PC-9 (cell line): ENCODE results near the gene RNF31. TPM values are rescaled to one million over a fixed set of nuclear protein-coding genes. Genes with fewer than 3 reads are reported as not detected.

Source experiments
- BruUV-seq: library from RNA; stranded (reverse); fragments of 400-500 nt; replicated peaks from 2 replicates; lab custom pipeline; 2021; lab: Mats Ljungman, UMichigan
- CTCF ChIA-PET: fragments of 300-600 bp; sonication (Branson Sonifier 250); formaldehyde crosslinking; loops from one replicate; lab custom pipeline; 2022; ENCODE audit warnings: antibody characterized with exemption; lab: Charles Lee
- POLR2A ChIA-PET: fragments of 300-600 bp; sonication (Branson Sonifier 250); formaldehyde crosslinking; loops from one replicate; lab custom pipeline; 2022; ENCODE audit warnings: antibody characterized with exemption; ENCODE audit not compliant: unreplicated experiment; lab: Charles Lee
- DNase-seq, 2 experiments: peaks; one replicate each; pipeline versions ENCODE4 v3.0.0 to v3.0.0-alpha.2; 2015 to 2022; ENCODE audit warnings: mixed read lengths in 1 of 2
- H2AFZ ChIP-seq: fragments of 200-600 bp; sonication (generic); 2 replicates; pipeline ENCODE4 v1.8.1; 2017; ENCODE audit warnings: antibody characterized with exemption
- H3F3A ChIP-seq: fragments of 200-600 bp; sonication (generic); 2 replicates; pipeline ENCODE4 v1.8.1; 2017; ENCODE audit warnings: antibody characterized with exemption, mild to moderate bottlenecking, low read depth; ENCODE audit not compliant: insufficient read depth
- H3K27ac ChIP-seq: fragments of 200-600 bp; sonication (generic); 2 replicates; pipeline ENCODE4 v1.6.1; 2016; ENCODE audit warnings: mixed run types
- H3K27me3 ChIP-seq: fragments of 200-600 bp; sonication (generic); 2 replicates; pipeline ENCODE4 v1.6.1; 2016; ENCODE audit warnings: low read depth, mixed run types; ENCODE audit not compliant: insufficient read depth
- H3K36me3 ChIP-seq: fragments of 200-600 bp; sonication (generic); 2 replicates; pipeline ENCODE4 v1.6.1; 2016; ENCODE audit warnings: low read depth, mixed run types
- H3K4me1 ChIP-seq: fragments of 200-600 bp; sonication (generic); replicated peaks from 2 replicates; pipeline ENCODE4 v1.6.1; 2016; ENCODE audit warnings: mixed run types; ENCODE audit not compliant: insufficient read depth
- H3K4me2 ChIP-seq: fragments of 200-600 bp; sonication (generic); 2 replicates; pipeline ENCODE4 v1.6.1; 2017; ENCODE audit warnings: mixed run types
- H3K4me3 ChIP-seq: fragments of 200-600 bp; sonication (generic); 2 replicates; pipeline ENCODE4 v1.6.1; 2016; ENCODE audit warnings: mixed run types
- H3K79me2 ChIP-seq: fragments of 200-600 bp; sonication (generic); 2 replicates; pipeline ENCODE4 v1.6.1; 2017; ENCODE audit warnings: low read depth, mixed run types
- H3K9me2 ChIP-seq: fragments of 200-600 bp; sonication (generic); 2 replicates; pipeline ENCODE4 v1.8.1; 2017; ENCODE audit warnings: mild to moderate bottlenecking; ENCODE audit not compliant: insufficient read depth
- H3K9me3 ChIP-seq: fragments of 200-600 bp; sonication (generic); 2 replicates; pipeline ENCODE4 v1.8.1; 2016; ENCODE audit warnings: low read depth; ENCODE audit not compliant: insufficient read depth
- H4K20me1 ChIP-seq: fragments of 200-600 bp; sonication (generic); 2 replicates; pipeline ENCODE4 v1.8.1; 2017; ENCODE audit not compliant: insufficient read depth
- EZH2 ChIP-seq: fragments of 200-600 bp; sonication (generic); IDR thresholded peaks from 2 replicates; pipeline ENCODE4 v1.8.0; 2017; ENCODE audit warnings: antibody characterized with exemption, low read depth
- intact Hi-C: fragments of 100-400 bp; cut with micrococcal nuclease; formaldehyde crosslinking; loops from one replicate; pipeline ENCODE4 v1.10.0; 2022; ENCODE audit not compliant: unreplicated experiment
- total RNA-seq: library from RNA; stranded (reverse); gene quantifications from 2 replicates; pipeline ENCODE4 v1.2.3, GENCODE V29; 2021
- TF ChIP-seq, protein P1 (sequence below): fragments of 200-600 bp; sonication (generic); conservative IDR thresholded peaks from 2 replicates; pipeline ENCODE4 v1.6.1; 2017; ENCODE audit warnings: mixed run types, antibody characterized with exemption, mild to moderate bottlenecking, moderate library complexity

The RNF31 gene
- total RNA-seq, 1 experiment from 2014 or later, result 44.6 TPM

DNA sequence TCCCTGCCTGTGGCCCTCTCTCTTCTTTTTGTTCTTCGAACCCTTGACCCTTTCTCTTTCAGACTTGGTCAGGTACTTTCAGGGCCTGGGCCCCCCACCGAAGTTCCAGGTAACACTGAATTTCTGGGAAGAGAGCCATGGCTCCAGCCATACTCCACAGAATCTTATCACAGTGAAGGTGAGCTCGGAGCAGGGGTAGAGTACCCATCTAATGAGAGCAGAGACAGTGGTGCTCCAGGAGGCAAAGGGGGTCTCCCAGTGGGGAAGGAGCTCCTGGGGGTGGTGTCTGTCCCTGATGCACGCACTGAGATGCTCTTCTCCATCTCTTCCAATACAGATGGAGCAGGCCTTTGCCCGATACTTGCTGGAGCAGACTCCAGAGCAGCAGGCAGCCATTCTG, 18.5 kb downstream of the RNF31 start:
- no peak for DNase-seq
- Histone ChIP-seq H3K4me3 (no peak overlapping the region), H3K4me2 (no peak overlapping the region), H3K36me3 (no peaks in the 10 kb centered on the region), H3K4me1 (peaks cover 9% of the 10 kb centered on the region), H3K9me2 (no peaks in the 10 kb centered on the region), H2AFZ (no peak overlapping the region), H3K27ac (no peak overlapping the region), H4K20me1 (no peaks in the 10 kb centered on the region), H3K27me3 (no peaks in the 10 kb centered on the region), H3F3A (no peaks in the 10 kb centered on the region), H3K9me3 (no peaks in the 10 kb centered on the region), H3K79me2 (no peaks in the 10 kb centered on the region)
- ChIA-PET CTCF (no interaction called here), POLR2A (no interaction called here)
- intact Hi-C loops, result no loop called here
- no peak for TF ChIP-seq EZH2
- TF ChIP-seq, protein P1, sequence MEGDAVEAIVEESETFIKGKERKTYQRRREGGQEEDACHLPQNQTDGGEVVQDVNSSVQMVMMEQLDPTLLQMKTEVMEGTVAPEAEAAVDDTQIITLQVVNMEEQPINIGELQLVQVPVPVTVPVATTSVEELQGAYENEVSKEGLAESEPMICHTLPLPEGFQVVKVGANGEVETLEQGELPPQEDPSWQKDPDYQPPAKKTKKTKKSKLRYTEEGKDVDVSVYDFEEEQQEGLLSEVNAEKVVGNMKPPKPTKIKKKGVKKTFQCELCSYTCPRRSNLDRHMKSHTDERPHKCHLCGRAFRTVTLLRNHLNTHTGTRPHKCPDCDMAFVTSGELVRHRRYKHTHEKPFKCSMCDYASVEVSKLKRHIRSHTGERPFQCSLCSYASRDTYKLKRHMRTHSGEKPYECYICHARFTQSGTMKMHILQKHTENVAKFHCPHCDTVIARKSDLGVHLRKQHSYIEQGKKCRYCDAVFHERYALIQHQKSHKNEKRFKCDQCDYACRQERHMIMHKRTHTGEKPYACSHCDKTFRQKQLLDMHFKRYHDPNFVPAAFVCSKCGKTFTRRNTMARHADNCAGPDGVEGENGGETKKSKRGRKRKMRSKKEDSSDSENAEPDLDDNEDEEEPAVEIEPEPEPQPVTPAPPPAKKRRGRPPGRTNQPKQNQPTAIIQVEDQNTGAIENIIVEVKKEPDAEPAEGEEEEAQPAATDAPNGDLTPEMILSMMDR, result no peak
- BruUV-seq, result no TSS peak

- intact Hi-C loops, result no loop called here
- H3K4me2 ChIP-seq, result no peak overlapping the region
- no peak for TF ChIP-seq EZH2
- TF ChIP-seq, protein P1, result no peak
- H3K9me3 ChIP-seq, result no peaks in the 10 kb centered on the region
- H3K4me3 ChIP-seq, result no peak overlapping the region
- DNase-seq, result no peak
- CTCF ChIA-PET, result no interaction called here
- no peaks in the 10 kb centered on the region for H3K4me1 ChIP-seq
- H2AFZ ChIP-seq, result no peak overlapping the region
- H3K27ac ChIP-seq, result no peak overlapping the region
- no peaks in the 10 kb centered on the region for H3F3A ChIP-seq
- H3K9me2 ChIP-seq, result no peaks in the 10 kb centered on the region
- H3K79me2 ChIP-seq, result no peaks in the 10 kb centered on the region
- BruUV-seq, result no TSS peak
- H4K20me1 ChIP-seq, result no peaks in the 10 kb centered on the region
- H3K36me3 ChIP-seq, result no peaks in the 10 kb centered on the region
- no peaks in the 10 kb centered on the region for H3K27me3 ChIP-seq
- POLR2A ChIA-PET, result interaction anchor here (0.6 kb wide), 1 partner anchor 500 kb away, joined by 5 read pairs; no protein-coding TSS in a partner anchor
Observed at GRCh38 chr14:24167469-24168114, 20.3 kb downstream of the RNF31 start.

DNA sequence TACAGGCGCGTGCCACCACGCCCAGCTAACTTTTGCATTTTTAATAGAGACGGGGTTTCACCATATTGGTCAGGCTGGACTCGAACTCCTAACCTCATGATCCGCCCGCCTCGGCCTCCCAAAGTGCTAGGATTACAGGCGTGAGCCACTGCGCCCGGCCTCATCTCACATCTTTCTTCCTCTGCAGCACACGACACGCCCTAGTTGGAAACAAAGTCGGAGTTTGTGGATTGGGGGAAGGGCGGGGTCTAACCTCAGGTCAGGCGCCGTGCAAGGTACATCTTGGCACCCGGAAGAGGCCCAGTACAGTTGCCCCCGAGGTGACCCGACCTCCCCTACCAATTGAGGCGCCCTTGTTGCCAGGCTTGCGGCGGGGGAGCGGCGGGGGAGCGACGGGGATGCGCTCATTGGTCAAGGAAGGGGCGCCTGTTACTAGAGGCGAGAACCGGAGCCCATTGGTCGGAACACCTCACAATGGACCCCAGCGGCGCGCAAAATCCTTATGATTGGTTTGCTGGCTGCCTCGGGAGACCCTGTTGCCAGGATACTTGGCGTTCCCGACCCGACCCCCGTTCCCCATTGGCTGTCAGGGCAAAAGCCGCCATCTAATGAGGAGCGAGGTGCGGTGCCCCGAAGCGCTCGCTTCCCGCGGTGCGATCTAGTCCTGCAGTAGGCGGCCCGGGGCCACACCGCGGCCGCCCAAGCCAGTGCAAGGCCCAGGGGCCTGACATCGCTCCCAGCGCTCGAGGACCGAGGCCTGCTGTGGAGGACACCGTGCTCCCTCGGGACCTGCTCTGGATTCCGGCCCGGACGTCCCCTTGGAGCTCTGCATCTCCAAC, 24.3 kb downstream of the RNF31 start, which contains the start of gene REC8:
REC8 (plus strand) TSS at position 659 of the 839 bp plus-strand sequence. CDS start 473 bp downstream, outside the sequence.
- intact Hi-C loops, result no loop called here
- no TSS peak for BruUV-seq
- Histone ChIP-seq H3K27me3 (no peaks in the 10 kb centered on the region), H3K4me1 (no peaks in the 10 kb centered on the region), H3K36me3 (no peaks in the 10 kb centered on the region), H3F3A (no peaks in the 10 kb centered on the region; the same call in 1 of the 2 replicates), H3K9me3 (no peaks in the 10 kb centered on the region), H3K4me3 (no peak within 1 kb of the TSS), H2AFZ (no peak within 1 kb of the TSS), H4K20me1 (no peaks in the 10 kb centered on the region), H3K9me2 (no peaks in the 10 kb centered on the region), H3K27ac (no peak within 1 kb of the TSS), H3K79me2 (no peaks in the 10 kb centered on the region), H3K4me2 (no peak within 1 kb of the TSS)
- no peak for DNase-seq
- ChIA-PET CTCF (no interaction called here), POLR2A (no interaction called here)
- TF ChIP-seq, protein P1, result no peak
- no peak for TF ChIP-seq EZH2
